Esophagus (tissue), 2 donors: ENCODE data around the gene ARL16. TPM values are rescaled to one million over a fixed set of nuclear protein-coding genes. Genes with fewer than 3 reads are reported as not detected.

Experiments
- H3K27ac ChIP-seq, 2 donors: one replicate each; pipeline ENCODE4 v1.5.1; 2013; ENCODE audit warnings: low read depth in 2 of 2, mild to moderate bottlenecking in 2 of 2, inconsistent platforms in 1 of 2, low read length in 1 of 2, moderate library complexity in 1 of 2
- H3K27me3 ChIP-seq, 2 donors: one replicate each; pipeline ENCODE4 v1.6.1; 2013; ENCODE audit warnings: low read length in 2 of 2, control low read depth in 1 of 2, mild to moderate bottlenecking in 1 of 2; ENCODE audit not compliant: insufficient read depth in 2 of 2, control insufficient read depth in 1 of 2
- H3K36me3 ChIP-seq, 2 donors: one replicate each; pipeline ENCODE4 v1.6.1; 2013; ENCODE audit warnings: low read length in 1 of 2; ENCODE audit not compliant: control insufficient read depth in 2 of 2, insufficient read depth in 2 of 2
- H3K4me1 ChIP-seq, 2 donors: one replicate each; pipeline ENCODE4 v1.6.1; 2013; ENCODE audit warnings: low read length in 1 of 2; ENCODE audit not compliant: control insufficient read depth in 2 of 2, insufficient read depth in 2 of 2
- H3K4me3 ChIP-seq, 2 donors: one replicate each; pipeline ENCODE4 v1.5.1; 2013; ENCODE audit warnings: low read length in 2 of 2, mild to moderate bottlenecking in 2 of 2, low read depth in 1 of 2, moderate library complexity in 1 of 2
- H3K9me3 ChIP-seq, 2 donors: one replicate each; pipeline ENCODE4 v1.6.1; 2013; ENCODE audit warnings: mild to moderate bottlenecking in 2 of 2, low read depth in 1 of 2, low read length in 1 of 2, moderate library complexity in 1 of 2; ENCODE audit not compliant: control insufficient read depth in 2 of 2, insufficient read depth in 1 of 2
- whole genome bisulfite sequencing, 2 donors: extraction: QIAGEN DNeasy Blood & Tissue Kit; methylation state at CpG; one replicate each; pipeline ENCODE4 v1.1.7; 2013; 5-methylcytosine and 5-hydroxymethylcytosine counted together
- polyA plus RNA-seq, 2 donors: library from polyadenylated mRNA; stranded (reverse); fragments of 200-250 nt; gene quantifications; one replicate each; pipeline ENCODE4 v1.2.3, GENCODE V29; 2013
- donor health status: healthy with polysubstance abuse.
- donor health status: Bipolar disorder and iron deficiency.

ARL16 gene
- polyA plus RNA-seq, 2 donors, result 36.2 to 53.9 TPM

DNA sequence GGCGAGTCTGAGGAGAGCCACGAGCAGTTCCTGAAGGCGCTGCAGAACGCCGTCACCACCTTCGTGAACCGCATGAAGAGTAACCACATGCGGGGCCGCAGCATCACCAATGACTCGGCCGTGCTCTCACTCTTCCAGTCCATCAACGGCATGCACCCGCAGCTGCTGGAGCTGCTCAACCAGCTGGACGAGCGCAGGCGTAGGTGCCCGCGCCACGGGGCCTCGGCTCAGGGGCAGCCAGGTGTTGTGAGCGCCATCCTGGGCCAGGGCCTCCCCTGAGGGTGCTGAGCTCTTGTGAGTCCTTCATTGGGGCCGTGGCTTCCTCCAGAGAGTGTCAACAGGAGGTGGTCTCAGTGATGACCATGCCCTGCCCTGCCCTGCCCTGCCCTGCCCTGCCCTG, 12.2 kb upstream of the ARL16 start:
- H3K36me3 ChIP-seq, result peaks cover 23 to 69% of the 10 kb centered on the region in 2 donors
- 83 to 89% methylated on average over 22 of the region's 22 CpGs for WGBS, 2 donors

DNA sequence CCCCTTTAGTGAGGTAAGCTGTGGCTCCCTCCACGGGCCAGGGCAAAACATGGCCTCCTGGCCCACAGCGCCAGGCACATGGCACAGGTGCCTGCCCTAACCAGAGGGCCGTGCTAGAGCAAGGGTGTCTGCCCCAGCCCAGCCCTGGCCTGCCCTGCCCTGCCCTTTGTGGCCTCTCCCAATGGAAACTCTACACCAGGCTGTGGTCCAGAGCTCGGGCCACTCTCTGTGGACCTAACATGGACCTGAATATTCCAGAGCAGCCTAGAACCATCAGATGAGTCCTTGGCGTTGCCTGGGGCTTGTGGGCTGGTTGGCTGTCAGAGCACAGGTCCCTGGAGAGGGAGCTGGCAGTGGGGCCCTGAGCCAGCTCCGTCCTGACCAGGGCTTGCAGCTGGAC, 11.6 kb upstream of the ARL16 start:
- Histone ChIP-seq H3K27me3 (no peaks in the 10 kb centered on the region), H3K36me3 (peaks cover 29 to 71% of the 10 kb centered on the region in 2 donors), H3K27ac (no peak overlapping the region), H3K4me3 (no peak overlapping the region), H3K9me3 (no peaks in the 10 kb centered on the region), H3K4me1 (peaks cover 0 to under 1% of the 10 kb centered on the region in 2 donors)
- 81 to 88% methylated on average over 6 of the region's 6 CpGs for WGBS, 2 donors

More for the DNA sequence above, 12.2 kb upstream of the ARL16 start:
- Histone ChIP-seq H3K9me3 (no peaks in the 10 kb centered on the region), H3K27me3 (no peaks in the 10 kb centered on the region), H3K4me3 (no peak overlapping the region), H3K27ac (no peak overlapping the region), H3K4me1 (peaks cover 0 to 3% of the 10 kb centered on the region in 2 donors)

DNA sequence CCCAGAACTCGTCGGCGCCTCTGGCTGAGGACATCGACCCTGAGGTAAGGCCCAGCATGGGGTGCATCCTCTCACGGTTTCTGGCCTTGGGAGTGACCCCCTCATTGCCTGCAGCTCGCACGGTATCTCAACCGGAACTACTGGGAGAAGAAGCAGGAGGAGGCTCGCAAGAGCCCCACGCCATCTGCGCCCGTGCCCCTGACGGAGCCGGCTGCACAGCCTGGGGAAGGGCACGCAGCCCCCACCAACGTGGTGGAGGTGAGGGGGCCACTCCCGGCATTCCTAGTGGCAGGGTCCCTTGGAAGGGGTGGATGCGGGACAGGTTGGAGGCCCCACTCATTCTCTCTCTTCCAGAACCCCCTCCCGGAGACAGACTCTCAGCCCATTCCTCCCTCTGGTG, 11.2 kb upstream of the ARL16 start:
- peaks cover 0 to 4% of the 10 kb centered on the region in 2 donors for H3K4me1 ChIP-seq
- H3K4me3 ChIP-seq, result no peak overlapping the region
- H3K36me3 ChIP-seq, result peaks cover 33 to 75% of the 10 kb centered on the region in 2 donors

DNA sequence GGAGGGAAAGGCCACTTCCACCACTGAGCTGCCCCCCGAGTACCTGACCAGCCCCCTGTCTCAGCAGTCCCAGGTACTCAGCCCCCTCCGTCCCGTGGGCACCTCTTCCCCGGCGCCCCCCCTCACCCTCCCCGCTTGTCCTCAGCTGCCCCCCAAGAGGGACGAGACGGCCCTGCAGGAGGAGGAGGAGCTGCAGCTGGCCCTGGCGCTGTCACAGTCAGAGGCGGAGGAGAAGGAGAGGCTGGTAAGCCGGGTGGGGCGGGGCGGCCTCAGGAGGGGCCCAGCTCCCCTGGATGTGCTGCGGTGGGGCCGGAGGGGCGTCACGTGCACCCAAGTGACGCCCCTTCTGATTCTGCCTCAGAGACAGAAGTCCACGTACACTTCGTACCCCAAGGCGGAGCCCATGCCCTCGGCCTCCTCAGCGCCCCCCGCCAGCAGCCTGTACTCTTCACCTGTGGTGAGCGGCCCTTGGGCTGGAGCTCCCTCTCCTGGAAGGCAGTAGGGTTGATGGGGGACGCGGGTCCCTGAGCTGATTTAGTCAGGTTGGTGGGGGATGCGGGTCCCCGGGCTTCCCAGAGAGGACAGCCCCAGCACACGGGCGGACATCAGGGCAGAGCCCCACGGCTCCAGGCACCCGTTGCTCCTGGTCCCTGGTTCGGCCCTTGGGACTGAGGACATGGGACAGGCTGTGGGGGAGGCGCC, 10.1 kb upstream of the ARL16 start:
- Histone ChIP-seq H3K4me3 (no peak overlapping the region), H3K4me1 (peaks cover 5 to 7% of the 10 kb centered on the region in 2 donors), H3K36me3 (peaks cover 34 to 86% of the 10 kb centered on the region in 2 donors), H3K9me3 (no peaks in the 10 kb centered on the region), H3K27me3 (no peaks in the 10 kb centered on the region), H3K27ac (no peak overlapping the region)
- WGBS, 2 donors, result 89 to 90% methylated on average over 35 of the region's 35 CpGs

More for the DNA sequence above, 11.2 kb upstream of the ARL16 start:
- 94% methylated on average over 19 of the region's 19 CpGs for WGBS, 2 donors
- no peaks in the 10 kb centered on the region for H3K27me3 ChIP-seq
- no peaks in the 10 kb centered on the region for H3K9me3 ChIP-seq
- H3K27ac ChIP-seq, result no peak overlapping the region

DNA sequence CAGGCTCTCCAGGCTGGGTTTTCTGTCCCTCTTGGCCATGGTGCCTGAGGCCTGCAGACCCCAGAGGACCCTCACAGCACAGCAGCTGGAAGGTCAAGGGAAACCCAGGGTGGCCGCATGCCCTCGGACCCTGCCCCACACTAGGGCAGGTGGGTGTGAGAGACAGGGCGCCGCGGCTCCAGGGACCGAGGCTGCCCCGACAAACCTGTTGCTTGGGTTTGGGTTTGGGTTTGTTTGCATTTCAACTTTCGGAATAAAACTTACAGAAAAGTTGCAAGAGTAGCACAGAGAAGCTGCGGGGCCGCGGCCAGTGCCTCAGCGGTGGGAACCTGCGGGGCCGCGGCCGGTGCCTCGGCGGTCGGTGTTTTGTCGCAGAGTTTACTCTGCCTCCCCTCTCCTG, 8.0 kb upstream of the ARL16 start:
- H3K4me3 ChIP-seq, result no peak overlapping the region
- no peaks in the 10 kb centered on the region for H3K27me3 ChIP-seq
- 91 to 96% methylated on average over 17 to 20 of the region's 20 CpGs for WGBS, 2 donors
- H3K4me1 ChIP-seq, result peaks cover 7% of the 10 kb centered on the region in 2 donors
- no peaks in the 10 kb centered on the region for H3K9me3 ChIP-seq
- peaks cover 34 to 94% of the 10 kb centered on the region in 2 donors for H3K36me3 ChIP-seq
- H3K27ac ChIP-seq, result no peak overlapping the region

DNA sequence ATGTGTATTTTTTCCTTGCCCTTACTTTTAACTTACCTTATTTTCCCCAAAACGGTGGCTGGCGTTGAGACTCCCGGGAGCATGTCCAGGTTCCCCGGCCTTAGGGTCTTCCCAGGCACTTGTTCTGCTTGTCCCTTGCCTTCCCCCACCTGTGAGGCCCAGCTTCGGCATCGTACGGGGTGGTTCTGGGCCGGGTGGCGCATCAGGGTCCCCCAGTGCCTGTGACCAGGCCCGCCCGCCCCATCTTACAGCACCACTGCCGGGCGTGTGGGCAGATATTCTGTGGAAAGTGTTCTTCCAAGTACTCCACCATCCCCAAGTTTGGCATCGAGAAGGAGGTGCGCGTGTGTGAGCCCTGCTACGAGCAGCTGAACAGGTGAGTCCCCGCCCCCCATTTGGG, 7.6 kb upstream of the ARL16 start:
- H3K9me3 ChIP-seq, result no peaks in the 10 kb centered on the region
- H3K4me3 ChIP-seq, result no peak overlapping the region
- no peak overlapping the region for H3K27ac ChIP-seq
- H3K36me3 ChIP-seq, result peaks cover 31 to 94% of the 10 kb centered on the region in 2 donors
- H3K4me1 ChIP-seq, result peaks cover 7% of the 10 kb centered on the region in 2 donors
- no peaks in the 10 kb centered on the region for H3K27me3 ChIP-seq
- WGBS, 2 donors, result 88 to 89% methylated on average over 18 of the region's 18 CpGs

DNA sequence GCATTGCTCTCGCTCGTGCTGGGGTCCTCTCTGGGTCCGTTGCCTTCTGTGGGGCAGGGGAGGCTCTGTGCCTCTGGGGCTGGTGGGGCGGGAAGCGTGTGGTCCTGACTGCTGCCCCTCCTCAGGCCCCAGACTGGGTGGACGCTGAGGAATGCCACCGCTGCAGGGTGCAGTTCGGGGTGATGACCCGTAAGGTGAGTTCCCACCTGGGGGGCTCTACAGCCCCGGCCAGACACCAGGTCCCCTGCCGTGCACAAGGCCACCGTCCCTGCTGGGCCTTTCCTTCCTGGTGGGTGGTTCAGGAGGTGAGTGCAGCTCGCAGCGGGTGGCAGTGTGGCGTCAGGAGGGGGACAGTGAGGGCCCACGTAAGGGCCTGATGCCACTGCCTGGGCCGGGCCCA, 7.0 kb upstream of the ARL16 start:
- WGBS, 2 donors, result 87 to 89% methylated on average over 17 of the region's 17 CpGs
- H3K27me3 ChIP-seq, result no peaks in the 10 kb centered on the region
- no peak overlapping the region for H3K4me3 ChIP-seq
- peaks cover 29 to 91% of the 10 kb centered on the region in 2 donors for H3K36me3 ChIP-seq
- H3K27ac ChIP-seq, result no peak overlapping the region
- peaks cover 7 to 8% of the 10 kb centered on the region in 2 donors for H3K4me1 ChIP-seq
- H3K9me3 ChIP-seq, result no peaks in the 10 kb centered on the region

DNA sequence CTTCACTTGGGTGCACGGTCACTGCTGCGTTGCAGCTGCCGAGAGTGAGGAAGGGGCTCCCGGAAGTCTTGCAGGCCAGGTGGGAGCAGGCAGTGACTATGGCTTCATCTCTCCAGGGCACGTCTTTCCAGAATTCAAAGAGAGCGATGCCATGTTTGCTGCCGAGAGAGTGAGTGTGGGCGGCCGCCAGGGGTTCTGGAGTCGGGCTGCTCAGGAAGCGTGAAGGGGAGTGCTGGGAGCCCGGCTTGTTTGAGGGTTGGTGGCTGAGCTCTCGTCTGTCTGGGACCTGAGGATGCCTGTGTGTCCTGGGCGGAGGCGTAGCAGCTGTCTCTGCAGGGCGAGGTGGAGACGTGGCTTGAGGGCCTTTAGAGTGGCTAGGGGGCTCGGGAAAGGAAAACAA, 6.5 kb upstream of the ARL16 start:
- H3K4me3 ChIP-seq, result no peak overlapping the region
- H3K27me3 ChIP-seq, result no peaks in the 10 kb centered on the region
- no peaks in the 10 kb centered on the region for H3K9me3 ChIP-seq
- peaks cover 25 to 87% of the 10 kb centered on the region in 2 donors for H3K36me3 ChIP-seq
- WGBS, 2 donors, result 90 to 94% methylated on average over 18 of the region's 18 CpGs
- peaks cover 7 to 13% of the 10 kb centered on the region in 2 donors for H3K4me1 ChIP-seq
- H3K27ac ChIP-seq, result no peak overlapping the region

DNA sequence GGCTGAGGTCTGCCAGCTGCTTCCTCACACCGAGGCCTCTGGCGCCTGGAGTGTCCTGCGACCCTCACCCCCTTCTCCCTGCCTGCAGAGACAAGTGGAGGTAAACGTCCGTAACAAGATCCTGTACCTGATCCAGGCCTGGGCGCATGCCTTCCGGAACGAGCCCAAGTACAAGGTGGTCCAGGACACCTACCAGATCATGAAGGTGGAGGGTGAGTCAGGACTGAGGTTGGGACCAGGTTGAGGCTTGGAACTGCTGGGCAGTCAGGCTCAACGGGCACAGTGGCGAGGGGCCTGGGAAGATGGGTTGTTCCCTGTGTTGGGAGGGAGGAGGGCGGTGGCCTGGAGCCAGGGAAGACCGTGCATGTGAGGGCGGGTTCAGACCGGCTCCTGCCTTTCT, 5.0 kb upstream of the ARL16 start:
- Histone ChIP-seq H3K27me3 (no peaks in the 10 kb centered on the region), H3K36me3 (peaks cover 14 to 72% of the 10 kb centered on the region in 2 donors), H3K4me1 (peaks cover 7 to 20% of the 10 kb centered on the region in 2 donors), H3K9me3 (no peaks in the 10 kb centered on the region), H3K4me3 (no peak overlapping the region), H3K27ac (peak overlapping the region in 1 of 2 donors; percentile 50)
- 73 to 78% methylated on average over 14 of the region's 14 CpGs for WGBS, 2 donors
